Colon (tissue), 2 donors: ENCODE measurements around the gene SH3GL1.
"Not testable (repeated sequence)": the region's sequence is repeated elsewhere in the genome, so short reads cannot be mapped to it uniquely, and the experiment has no call there.

Experiments
- FAIRE-seq: peaks from 2 replicates; lab custom pipeline; 2012; peaks lifted over from hg19 to GRCh38; lab: Jason Lieb, UNC
- donor health status: control.
- donor health status: control.

The SH3GL1 gene

GRCh38 chr19:4362831-4363545 is 37.4 kb downstream of the SH3GL1 start:
- no peak for FAIRE-seq

- FAIRE-seq = no peak
Observed at GRCh38 chr19:4362101-4362828, 38.1 kb downstream of the SH3GL1 start.

DNA sequence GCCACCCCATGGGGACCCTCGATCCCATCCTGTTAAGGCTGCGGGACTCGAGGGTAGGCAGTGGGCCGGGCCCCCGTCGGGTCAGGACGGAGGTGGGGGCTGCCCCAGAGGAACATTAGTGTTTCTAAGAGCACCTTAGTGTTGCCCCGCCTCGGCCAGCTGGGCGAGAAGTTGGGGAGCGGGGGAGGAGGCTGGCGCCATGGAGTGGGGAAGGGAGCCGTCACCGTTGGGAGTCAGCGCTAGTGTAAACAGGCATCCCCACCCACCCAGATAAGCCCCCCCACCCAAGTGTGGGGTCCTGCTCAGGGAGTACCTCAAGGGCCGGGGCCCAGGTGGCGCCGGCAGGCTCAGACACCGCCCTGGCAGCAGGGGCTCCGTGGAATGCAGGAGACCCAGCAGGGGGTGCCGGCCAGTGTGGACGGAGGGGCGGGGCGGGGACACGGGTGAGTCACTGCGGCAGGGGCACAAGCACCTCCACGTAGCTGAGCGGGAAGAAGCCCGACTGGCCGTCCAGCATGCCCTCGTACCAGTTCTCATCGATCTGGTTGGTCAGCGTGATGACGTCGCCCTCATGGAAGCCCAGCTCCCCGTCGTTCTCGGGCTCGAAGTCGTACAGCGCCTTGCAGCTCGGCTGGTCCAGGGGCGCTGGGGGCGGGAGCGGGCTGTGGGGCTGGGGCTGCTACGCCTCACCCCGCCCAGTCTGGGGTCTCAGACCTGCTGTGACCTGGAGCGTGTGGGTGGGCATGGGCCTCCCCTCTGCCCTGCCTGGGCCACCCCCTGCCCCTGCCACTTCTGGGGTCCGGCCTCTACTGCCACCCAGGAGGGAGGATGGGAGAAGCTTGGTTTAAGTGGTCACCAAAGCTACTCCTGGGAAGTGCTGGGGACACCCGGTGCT is 38.9 kb downstream of the SH3GL1 start:
- no peak for FAIRE-seq

- no peak for FAIRE-seq
Observed at GRCh38 chr19:4360641-4361151, 39.7 kb downstream of the SH3GL1 start.

- FAIRE-seq = no peak
Observed at GRCh38 chr19:4360081-4360569, 40.2 kb downstream of the SH3GL1 start.

DNA sequence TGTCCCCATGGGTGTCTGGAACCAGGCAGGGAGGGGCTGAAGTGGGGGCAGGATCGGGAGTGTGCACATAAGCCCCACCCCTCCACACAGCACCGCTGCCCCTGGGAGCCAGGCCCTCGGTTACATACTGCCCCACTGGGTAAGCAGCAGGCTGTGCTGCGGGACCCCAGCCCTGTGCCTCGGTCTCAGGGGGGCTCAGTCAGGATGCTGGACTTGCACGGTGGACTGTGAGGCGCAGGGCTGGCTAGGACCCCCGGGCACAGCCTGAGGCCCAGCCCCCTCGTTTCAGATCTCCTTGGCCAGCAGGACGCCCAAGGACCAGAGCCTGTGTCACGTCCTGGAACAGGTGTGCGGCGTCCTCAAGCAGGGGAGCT is 40.7 kb downstream of the SH3GL1 start:
- FAIRE-seq = no peak

GRCh38 chr19:4358709-4359626 is 41.4 kb downstream of the SH3GL1 start:
- FAIRE-seq = no peak

- FAIRE-seq = no peak
Observed at GRCh38 chr19:4357921-4358326, 42.4 kb downstream of the SH3GL1 start.

- no peak for FAIRE-seq
Observed at GRCh38 chr19:4357095-4357797, 43.1 kb downstream of the SH3GL1 start.

DNA sequence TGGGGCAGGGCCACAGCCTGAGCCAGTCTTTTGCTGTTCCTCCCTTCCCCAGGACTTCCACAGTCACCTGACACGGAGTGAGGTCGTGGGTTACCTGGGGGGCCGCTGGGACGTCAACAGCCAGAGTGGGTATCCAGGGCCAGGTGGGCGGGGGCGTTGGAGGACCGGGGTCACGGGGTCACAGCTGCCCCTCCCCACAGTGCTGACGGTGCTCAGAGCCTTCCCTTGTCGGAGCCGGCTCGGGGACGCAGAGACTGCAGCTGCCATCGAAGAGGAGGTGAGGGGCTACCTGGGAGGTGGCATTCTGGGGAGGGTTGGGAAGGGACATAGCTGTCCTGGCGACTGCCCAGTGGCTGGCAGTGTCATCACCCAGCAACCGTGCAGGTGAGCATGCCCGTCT is 45.5 kb downstream of the SH3GL1 start:
- FAIRE-seq = no peak

- FAIRE-seq = no peak
Observed at GRCh38 chr19:4354282-4354681, 46.1 kb downstream of the SH3GL1 start.

- FAIRE-seq = no peak
Observed at GRCh38 chr19:4352701-4353121, 47.6 kb downstream of the SH3GL1 start.

- no peak for FAIRE-seq
Observed at GRCh38 chr19:4350726-4351125, 49.6 kb downstream of the SH3GL1 start.

DNA sequence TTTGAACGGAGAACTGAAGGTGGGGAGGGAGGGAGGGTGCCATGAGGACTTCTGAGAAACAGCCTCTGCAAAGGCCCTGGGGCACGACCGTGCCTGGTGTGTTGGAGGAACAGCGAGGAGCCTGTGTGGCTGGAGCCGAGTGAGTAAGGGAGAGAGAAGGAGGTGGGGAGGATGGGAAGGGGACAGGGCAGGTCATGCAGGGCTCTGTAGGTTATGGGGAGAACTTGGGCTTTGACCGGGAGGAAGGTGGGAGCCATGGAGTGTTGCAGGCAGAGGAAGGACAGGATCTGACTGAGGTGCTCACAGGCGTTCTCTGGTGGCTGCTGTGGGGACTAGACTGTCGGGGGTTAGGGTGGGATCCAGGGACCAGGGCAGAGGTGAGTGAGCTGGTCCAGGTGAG is 50.2 kb downstream of the SH3GL1 start:
- no peak for FAIRE-seq

GRCh38 chr19:4349225-4349624 is 51.1 kb downstream of the SH3GL1 start:
- FAIRE-seq = not testable (repeated sequence)

- no peak for FAIRE-seq
Observed at GRCh38 chr19:4347521-4347920, 52.8 kb downstream of the SH3GL1 start.

DNA sequence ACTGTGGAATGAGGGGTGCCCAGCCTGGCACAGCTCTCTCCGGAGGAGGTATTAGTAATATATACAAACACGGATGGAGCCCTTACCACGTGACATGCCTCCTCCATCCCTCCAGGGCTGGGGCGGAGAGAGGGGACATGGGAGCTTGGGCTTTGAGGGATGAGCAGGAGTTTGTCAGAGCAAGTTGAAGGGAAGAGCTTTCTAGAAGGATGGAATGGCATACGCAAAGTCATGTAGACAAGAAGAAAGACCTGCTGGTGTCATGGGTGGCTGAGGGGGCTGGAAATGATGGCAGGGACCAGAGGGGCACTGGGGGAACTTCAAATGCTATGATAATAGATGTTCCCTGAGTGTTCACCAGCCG is 54.3 kb downstream of the SH3GL1 start:
- FAIRE-seq = no peak

- FAIRE-seq = no peak
Observed at GRCh38 chr19:4345342-4346019, 54.9 kb downstream of the SH3GL1 start.

GRCh38 chr19:4343370-4344307 is 56.7 kb downstream of the SH3GL1 start, which contains the start of gene MPND:
Gene MPND (plus strand): TSS chr19:4343562. CDS start chr19:4343594, 32 bp downstream.
- FAIRE-seq = no peak
